ENCODE measurements around the gene PTGES2. TPM values are rescaled to one million over a fixed set of nuclear protein-coding genes. Genes with fewer than 3 reads are reported as not detected.

The PTGES2 gene
- total and polyA plus RNA-seq, 9 of the 15 experiments (the other 6 are each of a cell fraction or from before 2014, with no cell fraction given) = 2.4 to 196 (median 90.1) TPM

DNA sequence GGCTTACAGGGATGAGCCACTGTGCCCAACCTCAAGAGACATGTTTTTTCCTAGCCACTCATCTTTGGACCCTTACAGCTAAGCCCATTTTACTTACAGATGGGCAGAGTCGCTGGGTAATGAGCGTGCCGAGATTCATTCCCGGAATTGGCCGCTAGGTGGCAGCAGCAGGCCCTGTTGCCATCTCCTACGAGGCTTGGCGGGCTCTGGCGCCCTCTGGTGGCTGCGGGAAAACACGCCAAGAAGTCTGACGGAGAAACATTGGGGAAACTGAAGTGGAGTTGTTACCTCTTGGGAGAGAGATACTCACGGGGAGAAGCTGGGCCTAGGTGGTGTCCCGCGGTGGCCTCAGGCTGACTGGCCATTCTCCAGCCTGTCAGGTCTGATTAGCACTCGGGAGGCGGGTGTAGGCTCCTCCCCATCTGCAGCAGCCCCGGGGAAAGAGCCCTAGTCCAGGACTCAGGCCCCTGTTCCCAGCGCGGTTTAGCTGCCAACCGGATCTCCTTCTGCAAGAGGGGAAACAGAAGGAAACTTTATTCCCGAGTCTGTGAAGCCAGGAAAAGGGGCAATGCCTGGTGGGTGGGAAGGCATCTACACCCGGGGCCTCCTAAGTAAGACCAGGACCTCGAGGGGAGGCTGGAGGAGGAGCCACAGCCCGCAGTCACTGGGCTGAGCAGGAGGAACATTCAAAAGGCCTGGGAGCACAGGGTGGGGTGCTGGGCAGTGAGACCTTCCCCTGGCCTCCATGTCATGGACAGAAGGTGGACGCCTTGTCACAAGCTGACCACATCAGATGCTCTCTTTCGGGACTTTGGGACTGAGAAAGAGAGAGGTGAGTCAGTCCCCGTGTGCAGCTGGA, 9.7 kb downstream of the PTGES2 start (continued):
- TF ChIP-seq TAF9B (IDR thresholded peaks at IDR 0.05; ENCODE audit: partially characterized antibody) (no peak), PATZ1 (CRISPR knock-in tag; IDR thresholded peaks at IDR 0.05; ENCODE audit: borderline replicate concordance) (no peak), SMARCA5 (IDR thresholded peaks at IDR 0.05) (no peak), YY1 (IDR thresholded peaks at IDR 0.05; ENCODE audit: borderline replicate concordance in 1 of 3, control insufficient read depth in 1 of 3, extremely low read depth in 1 of 3, insufficient read depth in 3 of 3, insufficient read length in 1 of 3, insufficient replicate concordance in 2 of 3, low read depth in 1 of 3, low read length in 2 of 3) (peak in 2 of 3 experiments; percentile 51 to 60), RBM15 (IDR thresholded peaks at IDR 0.05; ENCODE audit: insufficient read depth, low read length) (no peak), LARP7 (IDR thresholded peaks at IDR 0.05) (no peak), HNRNPUL1 (IDR thresholded peaks at IDR 0.05; ENCODE audit: low read length) (no peak), ELF4 (CRISPR knock-in tag; IDR thresholded peaks at IDR 0.05) (no peak), HOMEZ (CRISPR knock-in tag; IDR thresholded peaks at IDR 0.05) (no peak), KLF6 (CRISPR knock-in tag; IDR thresholded peaks at IDR 0.05; ENCODE audit: borderline replicate concordance) (no peak), ZNF175 (CRISPR knock-in tag; IDR thresholded peaks at IDR 0.05; ENCODE audit: low read depth) (no peak), ZNF511 (CRISPR knock-in tag; IDR thresholded peaks at IDR 0.05) (peak; percentile 45; the same call in 1 of the 2 replicates), NCOA4 (IDR thresholded peaks at IDR 0.05; ENCODE audit: partially characterized antibody) (no peak), FOXP1 (CRISPR knock-in tag; IDR thresholded peaks at IDR 0.05) (peak; percentile 91; the same call in 1 of the 2 replicates), HNRNPK (IDR thresholded peaks at IDR 0.05; ENCODE audit: low read depth, low read length, poor library complexity, severe bottlenecking) (no peak), ZNF282 (CRISPR knock-in tag; IDR thresholded peaks at IDR 0.05) (0 out of 2 replicates have a peak, but pooled peaks have one; percentile 18)
- TF ChIP-seq, protein P1, sequence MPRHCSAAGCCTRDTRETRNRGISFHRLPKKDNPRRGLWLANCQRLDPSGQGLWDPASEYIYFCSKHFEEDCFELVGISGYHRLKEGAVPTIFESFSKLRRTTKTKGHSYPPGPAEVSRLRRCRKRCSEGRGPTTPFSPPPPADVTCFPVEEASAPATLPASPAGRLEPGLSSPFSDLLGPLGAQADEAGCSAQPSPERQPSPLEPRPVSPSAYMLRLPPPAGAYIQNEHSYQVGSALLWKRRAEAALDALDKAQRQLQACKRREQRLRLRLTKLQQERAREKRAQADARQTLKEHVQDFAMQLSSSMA (CRISPR knock-in tag; IDR thresholded peaks at IDR 0.05) = no peak
- TF ChIP-seq, protein P2, sequence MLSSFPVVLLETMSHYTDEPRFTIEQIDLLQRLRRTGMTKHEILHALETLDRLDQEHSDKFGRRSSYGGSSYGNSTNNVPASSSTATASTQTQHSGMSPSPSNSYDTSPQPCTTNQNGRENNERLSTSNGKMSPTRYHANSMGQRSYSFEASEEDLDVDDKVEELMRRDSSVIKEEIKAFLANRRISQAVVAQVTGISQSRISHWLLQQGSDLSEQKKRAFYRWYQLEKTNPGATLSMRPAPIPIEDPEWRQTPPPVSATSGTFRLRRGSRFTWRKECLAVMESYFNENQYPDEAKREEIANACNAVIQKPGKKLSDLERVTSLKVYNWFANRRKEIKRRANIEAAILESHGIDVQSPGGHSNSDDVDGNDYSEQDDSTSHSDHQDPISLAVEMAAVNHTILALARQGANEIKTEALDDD (IDR thresholded peaks at IDR 0.05) = 0 out of 2 replicates have a peak, but pooled peaks have one; percentile 25
